H1 (cell line): ENCODE data around the gene RENBP. TPM values are rescaled to one million over a fixed set of nuclear protein-coding genes. Genes with fewer than 3 reads are reported as not detected.

Experiments used
- CTCF ChIA-PET: fragments of 300-600 bp; sonication (Branson Sonifier 250); formaldehyde crosslinking; loops from one replicate; lab custom pipeline; 2021; ENCODE audit not compliant: partially characterized antibody; lab: Charles Lee
- POLR2A ChIA-PET: fragments of 300-600 bp; sonication (Branson Sonifier 250); formaldehyde crosslinking; loops from one replicate; lab custom pipeline; 2021; ENCODE audit warnings: inconsistent platforms; ENCODE audit not compliant: partially characterized antibody; lab: Charles Lee
- DNase-seq, 2 experiments: peaks; one replicate each; pipeline versions ENCODE4 v3.0.0 to v3.0.0-alpha.2; 2010 to 2022; ENCODE audit warnings: low spot score in 2 of 2, low read depth in 1 of 2, mixed read lengths in 1 of 2
- FAIRE-seq: peaks from 2 replicates; lab custom pipeline; 2011; peaks lifted over from hg19 to GRCh38; lab: Jason Lieb, UNC
- H2AFZ ChIP-seq: 2 replicates; pipeline ENCODE4 v1.8.1; 2012; ENCODE audit warnings: low read length, inconsistent platforms
- H2AK5ac ChIP-seq: 2 replicates; pipeline ENCODE4 v1.6.1; 2013; ENCODE audit warnings: low read depth, low read length
- H2BK120ac ChIP-seq: replicated peaks from 2 replicates; pipeline ENCODE3; 2013; ENCODE audit warnings: low read depth, low read length, inconsistent platforms
- H2BK12ac ChIP-seq: 2 replicates; pipeline ENCODE4 v1.6.1; 2013; ENCODE audit warnings: low read depth, low read length
- H2BK15ac ChIP-seq: 2 replicates; pipeline ENCODE4 v1.6.1; 2013; ENCODE audit warnings: low read length
- H2BK20ac ChIP-seq: 2 replicates; pipeline ENCODE4 v1.6.1; 2013; ENCODE audit warnings: low read length
- H2BK5ac ChIP-seq: 2 replicates; pipeline ENCODE4 v1.6.1; 2013; ENCODE audit warnings: low read depth, low read length
- H3K14ac ChIP-seq: 2 replicates; pipeline ENCODE4 v1.6.1; 2013; ENCODE audit warnings: inconsistent platforms; ENCODE audit not compliant: insufficient read length
- H3K18ac ChIP-seq: 2 replicates; pipeline ENCODE4 v1.6.1; 2013; ENCODE audit warnings: low read length; ENCODE audit errors: extremely low read depth
- H3K23ac ChIP-seq: 2 replicates; pipeline ENCODE4 v1.6.1; 2013; ENCODE audit warnings: inconsistent platforms; ENCODE audit not compliant: insufficient read length
- H3K23me2 ChIP-seq: 2 replicates; pipeline ENCODE4 v1.6.1; 2013; ENCODE audit warnings: low read depth, low read length
- H3K27ac ChIP-seq: 2 replicates; pipeline ENCODE4 v1.6.1; 2011; ENCODE audit warnings: low read depth, low read length, inconsistent platforms
- H3K27me3 ChIP-seq, 4 experiments: replicated peaks in 1 of 4; 1 replicate in 1 of 4; 2 replicates in 3 of 4; pipeline versions ENCODE4 v1.6.1 to v1.8.1; 2011 to 2013; ENCODE audit warnings: low read length in 3 of 4, mild to moderate bottlenecking in 3 of 4, inconsistent platforms in 2 of 4, mixed read lengths in 2 of 4, moderate library complexity in 1 of 4; ENCODE audit not compliant: control insufficient read depth in 3 of 4, insufficient read depth in 3 of 4; ENCODE audit errors: extremely low read depth in 1 of 4
- H3K36me3 ChIP-seq, 4 experiments: 2 replicates each; pipeline versions ENCODE4 v1.6.1 to v1.8.1; 2011 to 2013; ENCODE audit warnings: mild to moderate bottlenecking in 4 of 4, low read length in 3 of 4, moderate library complexity in 2 of 4, control low read depth in 1 of 4, inconsistent platforms in 1 of 4; ENCODE audit not compliant: insufficient read depth in 4 of 4, control insufficient read depth in 2 of 4
- H3K4ac ChIP-seq: replicated peaks from 2 replicates; pipeline ENCODE3; 2013; ENCODE audit warnings: low read length, low read depth, mixed read lengths, inconsistent platforms; ENCODE audit not compliant: insufficient read length
- H3K4me1 ChIP-seq, 4 experiments: replicated peaks in 1 of 4; 1 replicate in 1 of 4; 2 replicates in 3 of 4; pipeline versions ENCODE4 v1.6.1 to v1.8.1; 2011 to 2013; ENCODE audit warnings: low read length in 3 of 4, inconsistent platforms in 2 of 4, mixed read lengths in 1 of 4; ENCODE audit not compliant: insufficient read depth in 4 of 4, control insufficient read depth in 3 of 4
- H3K4me2 ChIP-seq, 2 experiments: 2 replicates each; pipeline versions ENCODE4 v1.6.1 to v1.8.1; 2011 to 2013; ENCODE audit warnings: low read depth in 2 of 2, low read length in 2 of 2, control low read depth in 1 of 2, inconsistent platforms in 1 of 2, mild to moderate bottlenecking in 1 of 2; ENCODE audit not compliant: insufficient read depth in 1 of 2
- H3K4me3 ChIP-seq, 4 experiments: fragments of 200-600, 300-600 bp in 1 of 4; sonication (generic), shearing (Covaris generic), sonication (Bioruptor Twin) in 1 of 4; 2 replicates each; pipeline versions ENCODE4 v1.5.1 to v1.8.1; 2011 to 2016; ENCODE audit warnings: low read length in 4 of 4, low read depth in 3 of 4, control low read depth in 2 of 4, inconsistent platforms in 2 of 4, mild to moderate bottlenecking in 2 of 4, mixed read lengths in 1 of 4, moderate library complexity in 1 of 4; ENCODE audit not compliant: insufficient read depth in 2 of 4; ENCODE audit errors: extremely low read depth in 1 of 4
- H3K56ac ChIP-seq: replicated peaks from 2 replicates; pipeline ENCODE3; 2013; ENCODE audit warnings: low read depth, mild to moderate bottlenecking, mixed read lengths, low read length, inconsistent platforms; ENCODE audit not compliant: insufficient read length
- H3K79me1 ChIP-seq: 2 replicates; pipeline ENCODE4 v1.6.1; 2013; ENCODE audit warnings: low read depth, low read length, control low read depth
- H3K79me2 ChIP-seq, 2 experiments: 2 replicates each; pipeline versions ENCODE4 v1.6.1 to v1.8.1; 2012 to 2013; ENCODE audit warnings: low read length in 2 of 2, mild to moderate bottlenecking in 2 of 2, inconsistent platforms in 1 of 2; ENCODE audit not compliant: insufficient read depth in 2 of 2, control insufficient read depth in 1 of 2
- H3K9ac ChIP-seq, 4 experiments: replicated peaks in 1 of 4; 1 replicate in 1 of 4; 2 replicates in 3 of 4; pipeline versions ENCODE4 v1.6.1 to v1.8.1; 2011 to 2013; ENCODE audit warnings: low read depth in 3 of 4, low read length in 3 of 4, control low read depth in 2 of 4, mild to moderate bottlenecking in 2 of 4, moderate library complexity in 2 of 4, inconsistent platforms in 1 of 4; ENCODE audit errors: extremely low read depth in 1 of 4
- H3K9me3 ChIP-seq, 2 experiments: 2 replicates each; pipeline versions ENCODE4 v1.6.1 to v1.8.1; 2012 to 2013; ENCODE audit warnings: mild to moderate bottlenecking in 2 of 2, moderate library complexity in 2 of 2, control low read depth in 1 of 2, inconsistent platforms in 1 of 2, low read depth in 1 of 2, low read length in 1 of 2, mixed read lengths in 1 of 2; ENCODE audit not compliant: insufficient read depth in 2 of 2
- H4K20me1 ChIP-seq, 2 experiments: replicated peaks in 1 of 2; 2 replicates each; pipeline versions ENCODE3 to v1.8.1; 2011 to 2013; ENCODE audit warnings: inconsistent platforms in 2 of 2, low read length in 2 of 2, mild to moderate bottlenecking in 1 of 2; ENCODE audit not compliant: insufficient read depth in 2 of 2, control insufficient read depth in 1 of 2
- H4K5ac ChIP-seq: 2 replicates; pipeline ENCODE4 v1.6.1; 2013; ENCODE audit warnings: low read length, low read depth, mixed read lengths, inconsistent platforms; ENCODE audit not compliant: insufficient read length
- H4K8ac ChIP-seq: 2 replicates; pipeline ENCODE4 v1.8.0; 2013; ENCODE audit warnings: mild to moderate bottlenecking, moderate library complexity, low read length, inconsistent platforms; ENCODE audit not compliant: insufficient read depth; ENCODE audit errors: extremely low read depth
- H4K91ac ChIP-seq: replicated peaks from 2 replicates; pipeline ENCODE3; 2013; ENCODE audit warnings: low read length, mixed read lengths, inconsistent platforms; ENCODE audit not compliant: insufficient read length
- ASH2L ChIP-seq: fragments of 200-600, 300-600 bp; sonication (generic); IDR thresholded peaks from one replicate; pipeline ENCODE4 v1.7.1; 2017; ENCODE audit warnings: low read length
- BRCA1 ChIP-seq: IDR thresholded peaks from 2 replicates; pipeline ENCODE4 v1.6.1; 2012; ENCODE audit warnings: low read depth, low read length, improper control_type of control experiment
- CREB1 ChIP-seq: IDR thresholded peaks from 2 replicates; pipeline ENCODE4 v1.6.1; 2012; ENCODE audit warnings: inconsistent platforms
- POLR2A ChIP-seq, 2 experiments: IDR thresholded peaks; 1 replicate in 1 of 2; 2 replicates in 1 of 2; pipeline ENCODE4 v1.6.1; 2011; ENCODE audit warnings: low read depth in 2 of 2, low read length in 2 of 2, mild to moderate bottlenecking in 2 of 2; ENCODE audit errors: control extremely low read depth in 1 of 2
- SAP30 ChIP-seq: fragments of 300-600 bp; sonication (generic); IDR thresholded peaks from 2 replicates; pipeline ENCODE4 v1.7.1; 2012; ENCODE audit warnings: low read length, moderate library complexity, mild to moderate bottlenecking, inconsistent platforms; ENCODE audit not compliant: insufficient read depth, insufficient replicate concordance
- SP4 ChIP-seq: IDR thresholded peaks from 2 replicates; pipeline ENCODE4 v1.6.1; 2012; ENCODE audit warnings: low read length, inconsistent platforms
- ZNF274 ChIP-seq: IDR thresholded peaks from 2 replicates; pipeline ENCODE4 v1.7.0; 2012; ENCODE audit warnings: low read length, borderline replicate concordance; ENCODE audit errors: extremely low read depth
- WGBS, 2 experiments: shearing (Covaris generic) in 1 of 2; methylation state at CpG; one replicate each; pipeline versions ENCODE4 v1.1.6 to v1.1.7; 2013 to 2015; ENCODE audit warnings: low lambda C conversion rate in 2 of 2, mixed read lengths in 2 of 2, inconsistent platforms in 1 of 2, low coverage in 1 of 2, missing lambda C conversion rate in 1 of 2; ENCODE audit not compliant: insufficient replicate concordance in 2 of 2, insufficient coverage in 1 of 2, insufficient read length in 1 of 2; ENCODE audit errors: extremely low coverage in 1 of 2, missing lambda C conversion rate in 1 of 2; 5-methylcytosine and 5-hydroxymethylcytosine counted together
- polyA plus RNA-seq, 7 experiments: library from polyadenylated mRNA; depleted of rRNA in 3 of 7; stranded (reverse) in 5 of 7; unstranded in 2 of 7; fragments of >200 nt in 5 of 7; fragments of 200-250 nt in 2 of 7; gene quantifications; 1 replicate in 5 of 7; 2 replicates in 1 of 7; 4 replicates in 1 of 7; pipeline versions ENCODE4 v1.2.1 to v1.2.3, GENCODE V29; 2011 to 2013; ENCODE audit warnings: missing spikeins in 2 of 7, mixed read lengths in 2 of 7
- total RNA-seq: library from RNA; stranded (reverse); fragmentation: NEBNext Ultra II Directional; extraction: Animal tissue kit (Norgen Biotek cat#: 25700); gene quantifications from 2 replicates; pipeline ENCODE4 v1.2.1, GENCODE V29; 2021
- TF ChIP-seq, protein P1 (sequence below): IDR thresholded peaks from 2 replicates; pipeline ENCODE4 v1.6.1; 2012; ENCODE audit warnings: inconsistent platforms

The RENBP gene
- total and polyA plus RNA-seq, 2 of the 8 experiments (the other 6 are each of a cell fraction or from before 2014, with no cell fraction given) = 12.4 to 21.8 TPM

DNA sequence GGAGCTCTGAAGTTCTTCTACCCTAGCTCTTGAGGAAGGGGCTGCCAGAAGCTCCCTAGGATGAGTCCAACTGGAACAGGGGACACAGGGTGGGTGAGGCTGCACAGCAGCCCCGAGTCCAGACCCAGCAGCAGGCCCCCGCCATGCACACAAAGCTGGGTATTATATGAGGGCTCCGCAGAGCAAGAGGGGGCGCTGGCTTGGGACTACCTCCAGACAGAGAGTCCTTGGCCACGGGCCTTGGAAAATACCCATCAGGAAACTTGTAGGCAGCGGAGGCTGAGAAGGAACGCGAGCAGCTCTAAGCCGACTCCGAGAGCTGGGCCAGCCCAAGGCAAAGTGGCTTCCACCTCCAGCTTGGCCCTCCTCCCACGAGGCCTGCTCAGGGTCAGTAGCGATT, 19.1 kb upstream of the RENBP start:
- FAIRE-seq (no peak), DNase-seq (no peak)
- H3K79me2 ChIP-seq = peaks cover 31 to 63% of the 10 kb centered on the region in 2 experiments
- H3K4me1 ChIP-seq = peaks cover 4 to 17% (median 11%) of the 10 kb centered on the region in 4 experiments; a peak in 6 of 7 replicates
- no peak overlapping the region for H2BK20ac ChIP-seq
- H3K36me3 ChIP-seq = peaks cover 8 to 52% (median 32%) of the 10 kb centered on the region in 4 experiments
- H3K9me3 ChIP-seq = no peaks in the 10 kb centered on the region
- no peaks in the 10 kb centered on the region for H3K23me2 ChIP-seq
- WGBS, 2 experiments = 93% methylated on average over 7 of the region's 12 CpGs; no CpG with 5 or more reads in 1 of the 2 experiments
- ChIA-PET POLR2A (interaction anchor here (1.1 to 1.4 kb wide), 3 partner anchors 11 to 35 kb away, joined by 3 read pairs; partner anchors contain the start of gene RENBP), CTCF (interaction anchor here (0.9 to 11.2 kb wide), 2 partner anchors 15 to 24 kb away, joined by 6 to 102 read pairs; partner anchors contain the start of gene RENBP)
- no peak overlapping the region for H3K4me2 ChIP-seq
- H3K56ac ChIP-seq = no peak overlapping the region
- no peak overlapping the region for H2BK15ac ChIP-seq
- no peak overlapping the region for H3K23ac ChIP-seq
- no peak for TF ChIP-seq CREB1
- TF ChIP-seq ASH2L = no peak
- no peak for TF ChIP-seq SP4
- TF ChIP-seq BRCA1 = no peak
- TF ChIP-seq SAP30 = no peak
- no peak for TF ChIP-seq ZNF274
- no peak for TF ChIP-seq POLR2A (IDR thresholded peaks at IDR 0.05; ENCODE audit: control extremely low read depth in 1 of 2, low read depth in 2 of 2, low read length in 2 of 2)
- TF ChIP-seq, protein P1, sequence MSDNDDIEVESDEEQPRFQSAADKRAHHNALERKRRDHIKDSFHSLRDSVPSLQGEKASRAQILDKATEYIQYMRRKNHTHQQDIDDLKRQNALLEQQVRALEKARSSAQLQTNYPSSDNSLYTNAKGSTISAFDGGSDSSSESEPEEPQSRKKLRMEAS = no peak
- H2BK120ac ChIP-seq = no peak overlapping the region
- H3K27ac ChIP-seq = no peak overlapping the region
- H3K27me3 ChIP-seq = no peaks in the 10 kb centered on the region
- no peak overlapping the region for H3K4ac ChIP-seq
- no peak overlapping the region for H2BK5ac ChIP-seq
- H3K4me3 ChIP-seq = no peak overlapping the region
- no peak overlapping the region for H4K91ac ChIP-seq
- no peak overlapping the region for H3K18ac ChIP-seq
- no peak overlapping the region for H4K8ac ChIP-seq
- no peak overlapping the region for H2AFZ ChIP-seq
- H2BK12ac ChIP-seq = no peak overlapping the region
- no peak overlapping the region for H4K5ac ChIP-seq
- H3K9ac ChIP-seq = no peak overlapping the region
- H3K79me1 ChIP-seq = no peaks in the 10 kb centered on the region; the same call in 1 of the 2 replicates
- peaks cover 8 to 26% of the 10 kb centered on the region in 2 experiments for H4K20me1 ChIP-seq
- no peak overlapping the region for H3K14ac ChIP-seq
- H2AK5ac ChIP-seq = no peak overlapping the region
